ENCODE results near the gene SBF2. TPM values are rescaled to one million over a fixed set of nuclear protein-coding genes. Genes with fewer than 3 reads are reported as not detected.

SBF2 gene
- total RNA-seq, 1 experiment from 2014 or later = 13.8 TPM

DNA sequence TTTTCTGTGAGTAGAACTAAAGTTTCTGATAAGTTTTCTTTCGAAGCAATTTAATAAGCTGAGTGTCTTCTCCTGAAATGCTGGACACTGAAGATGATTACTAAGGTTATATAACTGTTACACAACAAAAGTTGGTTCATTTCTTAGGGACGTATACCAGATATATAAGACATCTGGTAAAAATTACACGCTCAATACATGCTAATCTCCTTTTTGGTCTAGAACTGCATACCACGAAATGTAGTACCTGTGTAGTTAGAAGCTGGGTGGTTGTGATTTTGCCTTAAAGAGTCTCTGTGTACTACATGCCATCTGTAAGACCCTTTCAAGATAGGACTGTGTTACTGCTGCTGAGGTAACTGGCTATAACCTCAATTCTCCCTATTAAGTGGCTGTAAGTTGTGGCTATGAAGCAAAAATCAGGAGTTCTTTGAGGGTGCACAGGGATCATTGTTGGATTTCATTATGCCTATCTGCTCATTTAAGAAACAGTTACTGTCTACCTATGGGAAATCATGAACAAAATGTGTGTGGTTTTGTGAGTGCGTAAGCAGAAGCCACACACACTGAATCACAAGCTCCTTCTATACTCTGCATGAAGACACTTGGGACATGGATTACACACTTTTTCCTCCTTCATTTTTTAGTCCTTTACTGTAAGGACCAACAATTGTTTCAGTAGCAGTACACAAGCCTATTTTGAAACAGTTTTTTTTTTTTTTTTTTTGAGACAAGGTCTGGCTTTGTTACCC, 434.3 kb downstream of the SBF2 start:
- H3K9me2 ChIP-seq (replicated peaks; ENCODE audit: insufficient read depth, low read length) = no peaks in the 10 kb centered on the region
- H3K79me2 ChIP-seq (ENCODE audit: low read length) = no peaks in the 10 kb centered on the region
- 0 out of 2 replicates have a peak, but pooled peaks cover 4% of the 10 kb centered on the region for H3K4me1 ChIP-seq (ENCODE audit: low read length)
- H3K9ac ChIP-seq (ENCODE audit: low read length) = no peak overlapping the region
- no peaks in the 10 kb centered on the region for H3K36me3 ChIP-seq (ENCODE audit: insufficient read depth, low read length)
- H3K27ac ChIP-seq (ENCODE audit: low read length) = no peak overlapping the region
- no peak overlapping the region for H2AFZ ChIP-seq (ENCODE audit: low read length)
- no peaks in the 10 kb centered on the region for H3K9me3 ChIP-seq (ENCODE audit: low read length)
- no peaks in the 10 kb centered on the region for H4K20me1 ChIP-seq (ENCODE audit: insufficient read depth, low read depth, low read length)
- DNase-seq = no peak
- no peaks in the 10 kb centered on the region for H3K27me3 ChIP-seq (ENCODE audit: low read length)
- H3K4me3 ChIP-seq (ENCODE audit: low read length) = no peak overlapping the region
- no peak overlapping the region for H3K4me2 ChIP-seq (ENCODE audit: low read depth, low read length, poor library complexity, severe bottlenecking)

DNA sequence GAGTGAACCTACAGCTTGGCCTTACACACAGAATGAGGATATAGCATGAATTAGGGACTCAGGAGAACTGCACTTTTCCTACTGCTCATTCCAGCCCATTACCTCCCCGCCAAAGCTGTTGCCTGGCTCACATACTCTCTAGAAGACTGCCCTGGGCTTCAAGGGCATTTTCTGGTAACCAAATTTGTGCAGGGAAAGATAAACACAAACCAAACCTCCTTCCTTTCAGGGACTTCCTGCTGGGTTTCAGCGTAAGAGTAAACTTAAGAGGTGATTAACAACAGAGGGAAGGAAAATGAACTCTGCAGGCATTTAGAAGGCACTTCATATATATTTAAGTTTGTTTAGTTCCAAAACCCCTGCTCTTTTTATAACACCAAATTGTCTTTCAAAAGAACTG, 435.2 kb downstream of the SBF2 start:
- DNase-seq = no peak
- Histone ChIP-seq H3K27ac (ENCODE audit: low read length) (no peak overlapping the region), H2AFZ (ENCODE audit: low read length) (no peak overlapping the region)

DNA sequence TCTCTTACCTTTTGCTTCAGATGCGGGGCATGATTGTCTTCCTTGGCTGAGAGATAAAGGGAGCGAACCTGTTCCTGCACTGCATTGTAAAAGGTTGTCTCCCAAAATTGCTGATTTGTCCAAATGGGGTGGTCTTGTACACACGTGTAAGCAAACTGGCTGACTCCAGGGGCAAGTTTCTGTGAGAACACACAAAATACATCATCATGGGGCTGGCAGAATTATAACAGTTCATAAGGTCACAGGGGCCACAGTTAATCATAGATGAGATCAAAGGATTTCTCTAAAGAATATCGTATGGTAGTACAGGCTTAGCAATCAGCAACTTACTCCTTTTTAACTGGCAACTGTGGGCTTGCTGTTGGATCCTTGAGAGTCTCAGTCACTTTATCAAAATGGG, 435.8 kb downstream of the SBF2 start:
- Histone ChIP-seq H3K4me3 (ENCODE audit: low read length) (no peak overlapping the region), H3K9me2 (replicated peaks; ENCODE audit: insufficient read depth, low read length) (no peaks in the 10 kb centered on the region), H4K20me1 (ENCODE audit: insufficient read depth, low read depth, low read length) (no peaks in the 10 kb centered on the region), H3K27ac (ENCODE audit: low read length) (no peak overlapping the region), H3K4me1 (ENCODE audit: low read length) (0 out of 2 replicates have a peak, but pooled peaks cover 4% of the 10 kb centered on the region), H3K9ac (ENCODE audit: low read length) (no peak overlapping the region), H3K4me2 (ENCODE audit: low read depth, low read length, poor library complexity, severe bottlenecking) (no peak overlapping the region), H3K27me3 (ENCODE audit: low read length) (no peaks in the 10 kb centered on the region), H3K79me2 (ENCODE audit: low read length) (no peaks in the 10 kb centered on the region), H3K36me3 (ENCODE audit: insufficient read depth, low read length) (no peaks in the 10 kb centered on the region), H2AFZ (ENCODE audit: low read length) (no peak overlapping the region), H3K9me3 (ENCODE audit: low read length) (no peaks in the 10 kb centered on the region)
- no peak for DNase-seq

More for the DNA sequence above, 435.2 kb downstream of the SBF2 start:
- H3K9me2 ChIP-seq (replicated peaks; ENCODE audit: insufficient read depth, low read length) = no peaks in the 10 kb centered on the region
- H4K20me1 ChIP-seq (ENCODE audit: insufficient read depth, low read depth, low read length) = no peaks in the 10 kb centered on the region
- no peaks in the 10 kb centered on the region for H3K36me3 ChIP-seq (ENCODE audit: insufficient read depth, low read length)
- H3K27me3 ChIP-seq (ENCODE audit: low read length) = no peaks in the 10 kb centered on the region
- no peak overlapping the region for H3K9ac ChIP-seq (ENCODE audit: low read length)
- H3K79me2 ChIP-seq (ENCODE audit: low read length) = no peaks in the 10 kb centered on the region
- no peak overlapping the region for H3K4me2 ChIP-seq (ENCODE audit: low read depth, low read length, poor library complexity, severe bottlenecking)
- H3K4me1 ChIP-seq (ENCODE audit: low read length) = 0 out of 2 replicates have a peak, but pooled peaks cover 4% of the 10 kb centered on the region
- H3K9me3 ChIP-seq (ENCODE audit: low read length) = no peaks in the 10 kb centered on the region
- no peak overlapping the region for H3K4me3 ChIP-seq (ENCODE audit: low read length)

DNA sequence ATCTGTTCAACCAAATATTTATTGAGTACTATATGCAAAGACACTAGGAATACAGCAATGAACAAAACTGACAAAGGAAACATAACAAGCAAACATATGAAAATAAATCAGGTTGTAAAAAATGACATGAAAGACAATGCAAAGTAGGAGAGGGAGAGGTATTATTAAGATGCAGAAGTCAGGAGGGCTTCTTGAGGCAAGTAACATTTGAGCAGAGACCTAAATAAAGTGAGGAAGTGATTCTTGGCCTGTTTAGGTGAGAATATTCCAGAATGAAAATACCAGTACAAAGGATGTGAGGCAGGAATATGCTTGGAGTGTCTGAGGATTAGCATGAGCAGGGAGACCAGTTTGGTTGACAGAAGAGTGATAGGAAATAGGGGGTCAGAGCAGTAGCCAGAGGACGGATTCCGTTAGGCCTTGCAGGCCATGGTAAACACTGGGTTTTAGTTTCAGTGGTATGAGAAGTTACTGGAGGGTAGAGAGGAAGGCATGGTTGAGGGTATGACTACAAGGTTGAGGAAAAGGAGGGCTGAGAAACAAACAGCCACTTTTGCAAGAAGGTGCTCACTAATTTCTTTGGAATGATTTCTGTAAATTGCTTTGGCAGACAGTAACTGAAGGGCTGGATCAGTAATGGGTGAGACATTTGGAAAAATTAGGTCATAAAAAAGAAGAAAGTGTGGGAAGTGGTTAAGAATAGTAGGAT, 438.3 kb downstream of the SBF2 start:
- Histone ChIP-seq H3K9ac (ENCODE audit: low read length) (no peak overlapping the region), H2AFZ (ENCODE audit: low read length) (no peak overlapping the region), H3K4me1 (ENCODE audit: low read length) (no peaks in the 10 kb centered on the region), H3K27ac (ENCODE audit: low read length) (no peak overlapping the region), H3K4me2 (ENCODE audit: low read depth, low read length, poor library complexity, severe bottlenecking) (no peak overlapping the region), H3K4me3 (ENCODE audit: low read length) (no peak overlapping the region), H3K36me3 (ENCODE audit: insufficient read depth, low read length) (no peaks in the 10 kb centered on the region), H3K9me2 (replicated peaks; ENCODE audit: insufficient read depth, low read length) (no peaks in the 10 kb centered on the region), H3K9me3 (ENCODE audit: low read length) (no peaks in the 10 kb centered on the region), H4K20me1 (ENCODE audit: insufficient read depth, low read depth, low read length) (no peaks in the 10 kb centered on the region), H3K27me3 (ENCODE audit: low read length) (no peaks in the 10 kb centered on the region), H3K79me2 (ENCODE audit: low read length) (no peaks in the 10 kb centered on the region)
- DNase-seq = no peak

DNA sequence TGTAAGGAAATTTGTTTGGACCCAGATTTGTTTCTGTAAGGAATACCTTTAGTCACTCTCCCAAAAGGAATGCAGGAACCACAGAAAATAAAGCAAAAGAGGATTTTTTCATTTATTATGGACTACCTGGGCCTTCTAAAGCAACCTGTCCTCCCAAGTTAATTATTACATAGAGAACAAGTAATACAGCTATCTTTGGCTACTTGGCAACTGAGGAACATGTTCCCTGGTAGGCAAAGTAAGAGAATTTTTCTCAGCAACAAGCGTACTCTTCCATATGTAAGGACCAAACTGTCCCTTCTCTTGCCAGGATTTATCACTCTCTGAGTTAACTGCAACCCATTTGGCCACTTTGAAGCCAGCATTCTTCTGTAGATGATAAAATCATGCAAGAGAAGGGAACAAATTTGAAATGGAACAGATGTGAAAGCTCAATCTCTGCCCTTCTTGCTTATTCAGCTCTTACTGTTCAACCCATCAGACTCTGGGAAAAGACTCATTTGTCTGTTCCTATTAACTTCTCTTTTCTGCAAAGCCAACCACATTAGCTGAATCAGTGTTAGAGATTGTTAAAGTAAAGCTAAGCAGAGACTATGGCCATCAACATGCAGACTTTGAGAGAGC, 440.0 kb downstream of the SBF2 start:
- H3K27ac ChIP-seq (ENCODE audit: low read length) = no peak overlapping the region

DNA sequence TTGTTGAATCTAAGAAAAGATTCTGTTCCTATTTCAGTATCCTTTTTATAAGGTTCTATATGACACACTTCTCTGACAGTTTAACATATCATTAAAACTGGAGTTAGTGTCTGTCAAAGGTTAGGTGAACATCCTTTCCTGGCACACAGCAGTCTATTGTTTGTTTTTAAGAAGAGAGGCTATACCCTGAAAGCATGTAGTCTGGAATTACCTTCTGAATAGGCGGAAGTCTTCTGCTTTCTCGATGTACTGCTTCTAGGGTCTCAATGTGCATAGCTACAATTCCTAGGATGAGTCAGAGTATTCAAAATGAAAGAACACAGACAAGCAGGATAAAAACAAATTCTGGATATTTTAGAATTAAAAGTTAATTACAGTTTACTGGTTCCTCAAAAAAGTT, 441.6 kb downstream of the SBF2 start:
- Histone ChIP-seq H3K27ac (ENCODE audit: low read length) (no peak overlapping the region), H3K9ac (ENCODE audit: low read length) (no peak overlapping the region), H3K9me3 (ENCODE audit: low read length) (no peaks in the 10 kb centered on the region), H3K79me2 (ENCODE audit: low read length) (no peaks in the 10 kb centered on the region), H3K27me3 (ENCODE audit: low read length) (no peaks in the 10 kb centered on the region), H3K9me2 (replicated peaks; ENCODE audit: insufficient read depth, low read length) (no peaks in the 10 kb centered on the region), H3K4me3 (ENCODE audit: low read length) (no peak overlapping the region), H3K36me3 (ENCODE audit: insufficient read depth, low read length) (no peaks in the 10 kb centered on the region), H4K20me1 (ENCODE audit: insufficient read depth, low read depth, low read length) (no peaks in the 10 kb centered on the region), H3K4me2 (ENCODE audit: low read depth, low read length, poor library complexity, severe bottlenecking) (no peak overlapping the region), H2AFZ (ENCODE audit: low read length) (no peak overlapping the region), H3K4me1 (ENCODE audit: low read length) (no peaks in the 10 kb centered on the region)
- DNase-seq = no peak

More for the DNA sequence above, 440.0 kb downstream of the SBF2 start:
- Histone ChIP-seq H3K36me3 (ENCODE audit: insufficient read depth, low read length) (no peaks in the 10 kb centered on the region), H2AFZ (ENCODE audit: low read length) (no peak overlapping the region), H3K27me3 (ENCODE audit: low read length) (no peaks in the 10 kb centered on the region), H3K4me1 (ENCODE audit: low read length) (no peaks in the 10 kb centered on the region), H3K4me2 (ENCODE audit: low read depth, low read length, poor library complexity, severe bottlenecking) (no peak overlapping the region), H3K9me3 (ENCODE audit: low read length) (no peaks in the 10 kb centered on the region), H3K9me2 (replicated peaks; ENCODE audit: insufficient read depth, low read length) (no peaks in the 10 kb centered on the region), H4K20me1 (ENCODE audit: insufficient read depth, low read depth, low read length) (no peaks in the 10 kb centered on the region), H3K4me3 (ENCODE audit: low read length) (no peak overlapping the region), H3K9ac (ENCODE audit: low read length) (no peak overlapping the region), H3K79me2 (ENCODE audit: low read length) (no peaks in the 10 kb centered on the region)
- no peak for DNase-seq

DNA sequence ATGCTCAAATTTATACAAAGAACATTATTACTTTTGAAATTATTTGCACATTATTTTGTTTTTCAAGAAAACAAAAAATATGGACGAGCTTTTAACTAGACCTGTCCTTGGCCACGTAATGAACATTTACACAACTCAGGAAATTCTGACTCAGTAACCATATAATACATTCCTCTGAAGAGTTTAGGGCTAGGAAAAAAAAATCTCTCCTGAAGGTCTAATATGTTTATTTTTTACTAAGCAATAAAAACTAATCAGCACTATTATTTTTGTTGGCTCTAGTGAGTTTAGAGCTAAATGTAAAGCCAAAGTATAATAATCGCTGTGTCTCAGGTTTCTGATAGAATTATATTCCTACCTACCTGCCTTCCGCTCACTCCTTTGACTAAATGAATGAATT, 442.7 kb downstream of the SBF2 start:
- H3K9me3 ChIP-seq (ENCODE audit: low read length) = no peaks in the 10 kb centered on the region
- H4K20me1 ChIP-seq (ENCODE audit: insufficient read depth, low read depth, low read length) = no peaks in the 10 kb centered on the region
- H3K27ac ChIP-seq (ENCODE audit: low read length) = no peak overlapping the region
- H3K4me3 ChIP-seq (ENCODE audit: low read length) = no peak overlapping the region
- no peaks in the 10 kb centered on the region for H3K27me3 ChIP-seq (ENCODE audit: low read length)
- H2AFZ ChIP-seq (ENCODE audit: low read length) = no peak overlapping the region
- H3K4me2 ChIP-seq (ENCODE audit: low read depth, low read length, poor library complexity, severe bottlenecking) = no peak overlapping the region
- no peak for DNase-seq
- H3K4me1 ChIP-seq (ENCODE audit: low read length) = no peaks in the 10 kb centered on the region
- no peaks in the 10 kb centered on the region for H3K9me2 ChIP-seq (replicated peaks; ENCODE audit: insufficient read depth, low read length)
- H3K36me3 ChIP-seq (ENCODE audit: insufficient read depth, low read length) = no peaks in the 10 kb centered on the region
- no peak overlapping the region for H3K9ac ChIP-seq (ENCODE audit: low read length)
- H3K79me2 ChIP-seq (ENCODE audit: low read length) = no peaks in the 10 kb centered on the region

DNA sequence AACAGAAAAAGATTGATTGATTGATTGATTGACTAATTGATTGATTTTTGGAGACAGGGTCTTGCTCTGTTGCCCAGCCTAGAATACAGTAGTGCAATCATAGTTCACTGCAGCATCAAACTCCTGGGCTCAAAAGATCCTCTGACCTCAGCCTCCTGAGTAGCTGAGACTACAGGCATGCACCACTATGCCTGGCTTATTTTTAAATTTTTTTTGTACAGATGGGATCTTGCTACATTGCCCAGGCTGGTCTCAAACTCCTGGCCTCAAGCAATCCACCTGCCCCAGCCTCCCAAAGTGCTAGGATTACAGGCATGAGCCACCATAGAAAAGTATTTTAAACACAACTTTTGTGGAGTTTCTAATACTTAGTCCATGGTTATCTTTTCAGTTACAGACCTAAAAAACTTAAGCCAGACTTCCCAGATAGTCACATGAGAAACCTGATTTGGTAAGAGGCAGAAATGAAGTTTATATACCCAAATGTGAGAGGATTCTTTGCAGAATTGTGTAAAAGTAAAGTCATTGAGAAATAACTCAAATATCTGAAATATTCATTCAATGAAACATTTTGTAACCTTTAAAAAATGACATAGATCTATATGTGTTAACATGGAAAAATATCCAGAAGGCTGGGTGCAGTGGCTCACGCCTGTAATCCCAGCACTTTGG, 443.7 kb downstream of the SBF2 start:
- Histone ChIP-seq H3K9ac (ENCODE audit: low read length) (no peak overlapping the region), H3K9me2 (replicated peaks; ENCODE audit: insufficient read depth, low read length) (no peaks in the 10 kb centered on the region), H3K27ac (ENCODE audit: low read length) (no peak overlapping the region), H3K4me1 (ENCODE audit: low read length) (no peaks in the 10 kb centered on the region), H3K27me3 (ENCODE audit: low read length) (no peaks in the 10 kb centered on the region), H3K36me3 (ENCODE audit: insufficient read depth, low read length) (no peaks in the 10 kb centered on the region), H3K4me2 (ENCODE audit: low read depth, low read length, poor library complexity, severe bottlenecking) (no peak overlapping the region), H3K4me3 (ENCODE audit: low read length) (no peak overlapping the region), H2AFZ (ENCODE audit: low read length) (no peak overlapping the region), H3K79me2 (ENCODE audit: low read length) (no peaks in the 10 kb centered on the region), H4K20me1 (ENCODE audit: insufficient read depth, low read depth, low read length) (no peaks in the 10 kb centered on the region), H3K9me3 (ENCODE audit: low read length) (no peaks in the 10 kb centered on the region)
- no peak for DNase-seq

Measured in Karpas-422 (cell line).